ENCODE measurements around the gene ATPAF1.

Gene ATPAF1

DNA sequence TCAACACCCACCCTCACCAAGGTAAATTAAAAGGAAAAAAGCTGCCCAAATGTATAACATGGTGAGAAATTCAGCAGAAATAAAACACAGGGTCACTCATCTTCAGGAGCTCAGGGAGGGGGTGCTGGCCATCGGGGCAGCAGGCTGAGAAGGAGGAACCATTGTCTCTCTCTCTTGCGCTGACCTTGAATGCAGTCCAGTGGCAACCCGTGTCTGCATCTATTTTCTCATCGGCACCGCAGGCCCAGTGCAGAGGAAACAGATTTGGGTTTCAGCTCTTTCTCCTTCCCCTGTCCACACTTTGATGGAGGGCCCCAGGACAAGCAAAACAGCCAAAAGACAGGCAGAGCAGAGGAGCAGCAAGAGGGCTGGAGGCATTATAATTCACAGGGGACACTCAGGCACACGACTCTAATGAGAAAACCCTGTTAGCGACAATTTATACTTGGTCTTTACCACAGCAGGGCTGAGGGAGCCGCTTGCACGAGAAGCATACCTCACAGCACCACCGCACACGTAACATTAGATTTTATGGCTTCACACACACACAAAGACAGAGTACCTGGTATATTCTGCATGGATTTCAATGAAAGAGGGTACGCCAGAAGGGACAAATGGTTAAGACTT is 82.7 kb downstream of the ATPAF1 start:
- DNase-seq (ENCODE audit: low spot score): no peak

GRCh38 chr1:46583494-46583893 is 84.7 kb downstream of the ATPAF1 start:
- DNase-seq (ENCODE audit: low spot score): no peak

DNA sequence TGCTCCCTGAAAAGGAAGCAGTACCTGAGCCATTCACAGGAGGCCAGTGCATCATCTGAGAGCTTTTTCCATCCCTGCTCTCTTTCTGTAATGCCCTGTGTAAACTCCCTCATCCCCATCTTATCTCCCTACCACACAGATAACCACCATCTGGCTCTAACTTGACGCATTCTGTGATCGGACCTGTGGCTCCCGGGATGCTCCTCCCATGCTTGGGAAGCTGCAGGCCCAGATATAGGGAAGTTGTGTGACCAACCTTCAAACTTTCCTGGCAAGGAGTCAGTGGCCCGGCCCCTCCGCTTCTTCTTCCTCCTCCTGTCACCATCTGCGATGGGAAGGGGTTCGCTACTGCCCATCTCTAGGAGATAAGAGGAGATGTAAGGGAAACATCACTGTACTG is 85.2 kb downstream of the ATPAF1 start:
- no peak for DNase-seq (ENCODE audit: low spot score)
